WTC11 (cell line): ENCODE data around the gene DOCK1. TPM values are rescaled to one million over a fixed set of nuclear protein-coding genes. Genes with fewer than 3 reads are reported as not detected.
A peak's percentile ranks its signal among the peaks of the same experiment; 100 is the strongest.

ENCODE experiments used
- ATAC-seq: fragments of 200-7000 bp; cut with Tn5 transposase; 2 replicates; pipeline ENCODE4 v1.10.0; 2021; ENCODE audit warnings: mild to moderate bottlenecking, moderate library complexity
- CTCF ChIA-PET: fragments of 300-600 bp; sonication (Branson Sonifier 250); formaldehyde crosslinking; loops from one replicate; lab custom pipeline; 2021; ENCODE audit warnings: antibody characterized with exemption; lab: Charles Lee
- POLR2A ChIA-PET: fragments of 350-600 bp; sonication (Branson Sonifier 250); formaldehyde crosslinking; loops from one replicate; lab custom pipeline; 2021; ENCODE audit warnings: antibody characterized with exemption; lab: Charles Lee
- DNase-seq: peaks from one replicate; pipeline ENCODE4 v3.0.0; 2021; ENCODE audit warnings: low spot score
- H3K27ac Mint-ChIP-seq: 2 replicates; pipeline ENCODE4 v1.8.0; 2021; ENCODE audit warnings: mixed read lengths
- H3K27me3 Mint-ChIP-seq: 2 replicates; pipeline ENCODE4 v1.8.0; 2021; ENCODE audit warnings: low read depth, mild to moderate bottlenecking, moderate library complexity, mixed read lengths
- H3K36me3 Mint-ChIP-seq: 2 replicates; pipeline ENCODE4 v1.8.0; 2021; ENCODE audit warnings: mixed read lengths
- H3K4me1 Mint-ChIP-seq: 2 replicates; pipeline ENCODE4 v1.8.0; 2022; ENCODE audit warnings: mixed read lengths
- H3K4me3 Mint-ChIP-seq: 2 replicates; pipeline ENCODE4 v1.8.0; 2021; ENCODE audit warnings: mild to moderate bottlenecking, moderate library complexity, mixed read lengths
- H3K9me3 Mint-ChIP-seq: 2 replicates; pipeline ENCODE4 v1.8.0; 2021; ENCODE audit warnings: mixed read lengths
- ATF3 ChIP-seq: sonication (generic); formaldehyde crosslinking; conservative IDR thresholded peaks from 2 replicates; pipeline ENCODE4 v1.8.1; 2022; ENCODE audit warnings: mild to moderate bottlenecking, missing genetic modification reagents
- E2F1 ChIP-seq: sonication (generic); formaldehyde crosslinking; IDR thresholded peaks from 2 replicates; pipeline ENCODE4 v1.8.0; 2022; ENCODE audit warnings: mild to moderate bottlenecking, missing genetic modification reagents
- ELF4 ChIP-seq: sonication (generic); formaldehyde crosslinking; IDR thresholded peaks from 2 replicates; pipeline ENCODE4 v1.8.1; 2022; ENCODE audit warnings: low read depth, mild to moderate bottlenecking, moderate library complexity, missing genetic modification reagents
- ERG ChIP-seq: fragments of 250-450 bp; sonication (Bioruptor Pico); IDR thresholded peaks from 2 replicates; pipeline ENCODE4 v1.8.0; 2021; ENCODE audit warnings: mild to moderate bottlenecking
- FOXK1 ChIP-seq: sonication (generic); formaldehyde crosslinking; IDR thresholded peaks from 2 replicates; pipeline ENCODE4 v1.8.0; 2022; ENCODE audit warnings: mild to moderate bottlenecking, moderate library complexity, missing genetic modification reagents
- FOXP1 ChIP-seq: sonication (generic); formaldehyde crosslinking; IDR thresholded peaks from 2 replicates; pipeline ENCODE4 v1.8.0; 2022; ENCODE audit warnings: missing genetic modification reagents, mild to moderate bottlenecking, moderate library complexity, borderline replicate concordance
- JAZF1 ChIP-seq: fragments of 250-450 bp; sonication (Bioruptor Pico); IDR thresholded peaks from 2 replicates; pipeline ENCODE4 v1.9.0; 2021; ENCODE audit warnings: moderate library complexity, mild to moderate bottlenecking, inconsistent platforms
- MAX ChIP-seq: sonication (generic); formaldehyde crosslinking; IDR thresholded peaks from 2 replicates; pipeline ENCODE4 v1.8.0; 2022; ENCODE audit warnings: mild to moderate bottlenecking, missing genetic modification reagents
- MYBL2 ChIP-seq: sonication (generic); formaldehyde crosslinking; IDR thresholded peaks from 2 replicates; pipeline ENCODE4 v1.8.1; 2023; ENCODE audit warnings: mild to moderate bottlenecking, moderate library complexity, missing genetic modification reagents
- NFE2L1 ChIP-seq: sonication (generic); formaldehyde crosslinking; IDR thresholded peaks from 2 replicates; pipeline ENCODE4 v1.8.1; 2023; ENCODE audit warnings: missing genetic modification reagents
- NFYB ChIP-seq: sonication (generic); formaldehyde crosslinking; conservative IDR thresholded peaks from 2 replicates; pipeline ENCODE4 v1.8.0; 2022; ENCODE audit warnings: low read depth, missing genetic modification reagents
- PRRX2 ChIP-seq: fragments of 250-450 bp; sonication (Bioruptor Pico); IDR thresholded peaks from 2 replicates; pipeline ENCODE4 v1.8.0; 2021; ENCODE audit warnings: mild to moderate bottlenecking
- TCF7 ChIP-seq: sonication (generic); formaldehyde crosslinking; IDR thresholded peaks from 2 replicates; pipeline ENCODE4 v1.8.0; 2022; ENCODE audit warnings: mild to moderate bottlenecking, low read depth, missing genetic modification reagents, moderate library complexity
- USF1 ChIP-seq: sonication (generic); formaldehyde crosslinking; IDR thresholded peaks from 2 replicates; pipeline ENCODE4 v1.8.0; 2022; ENCODE audit warnings: mild to moderate bottlenecking, missing genetic modification reagents
- ZNF219 ChIP-seq: sonication (generic); formaldehyde crosslinking; IDR thresholded peaks from 2 replicates; pipeline ENCODE4 v1.8.0; 2023; ENCODE audit warnings: missing genetic modification reagents, mild to moderate bottlenecking, borderline replicate concordance
- ZNF396 ChIP-seq: fragments of 250-450 bp; sonication (Bioruptor Pico); IDR thresholded peaks from 2 replicates; pipeline ENCODE4 v1.8.0; 2021; ENCODE audit warnings: mild to moderate bottlenecking, moderate library complexity, borderline replicate concordance
- ZNF512 ChIP-seq: sonication (generic); formaldehyde crosslinking; IDR thresholded peaks from 2 replicates; pipeline ENCODE4 v1.8.1; 2022; ENCODE audit warnings: missing genetic modification reagents, borderline replicate concordance
- total RNA-seq: library from RNA; stranded (reverse); gene quantifications from 3 replicates; pipeline ENCODE4 v1.2.3, GENCODE V29; 2021
- TF ChIP-seq, protein P1 (sequence below): sonication (generic); formaldehyde crosslinking; IDR thresholded peaks from 2 replicates; pipeline ENCODE4 v1.8.1; 2022; ENCODE audit warnings: low read depth, mild to moderate bottlenecking, moderate library complexity, missing genetic modification reagents, borderline replicate concordance
- TF ChIP-seq, protein P2 (sequence below): fragments of 250-450 bp; sonication (Bioruptor Pico); IDR thresholded peaks from 2 replicates; pipeline ENCODE4 v1.9.0; 2021; ENCODE audit warnings: mild to moderate bottlenecking
- TF ChIP-seq, protein P3 (sequence below): sonication (generic); formaldehyde crosslinking; conservative IDR thresholded peaks from 2 replicates; pipeline ENCODE4 v1.8.1; 2023; ENCODE audit warnings: mild to moderate bottlenecking, low read depth, missing genetic modification reagents, moderate library complexity

Gene DOCK1
- total RNA-seq, 1 experiment from 2014 or later = 52.1 TPM

- no peak overlapping the region for H3K4me3 Mint-ChIP-seq
- TF ChIP-seq FOXP1 (CRISPR knock-in tag) (no peak), FOXK1 (CRISPR knock-in tag) (no peak), ATF3 (CRISPR knock-in tag) (no peak), ERG (CRISPR knock-in tag) (no peak), USF1 (CRISPR knock-in tag) (no peak), NFE2L1 (CRISPR knock-in tag) (no peak), MYBL2 (CRISPR knock-in tag) (no peak)
- TF ChIP-seq, protein P1, sequence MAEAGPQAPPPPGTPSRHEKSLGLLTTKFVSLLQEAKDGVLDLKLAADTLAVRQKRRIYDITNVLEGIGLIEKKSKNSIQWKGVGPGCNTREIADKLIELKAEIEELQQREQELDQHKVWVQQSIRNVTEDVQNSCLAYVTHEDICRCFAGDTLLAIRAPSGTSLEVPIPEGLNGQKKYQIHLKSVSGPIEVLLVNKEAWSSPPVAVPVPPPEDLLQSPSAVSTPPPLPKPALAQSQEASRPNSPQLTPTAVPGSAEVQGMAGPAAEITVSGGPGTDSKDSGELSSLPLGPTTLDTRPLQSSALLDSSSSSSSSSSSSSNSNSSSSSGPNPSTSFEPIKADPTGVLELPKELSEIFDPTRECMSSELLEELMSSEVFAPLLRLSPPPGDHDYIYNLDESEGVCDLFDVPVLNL (CRISPR knock-in tag) = no peak
- H3K27ac Mint-ChIP-seq = peak overlapping the region; percentile 43; the same call in 1 of the 2 replicates
- POLR2A ChIA-PET = interaction anchor here (0.7 kb wide), 1 partner anchor 93 kb away, joined by 5 read pairs; no protein-coding TSS in a partner anchor
- no peaks in the 10 kb centered on the region for H3K36me3 Mint-ChIP-seq
- CTCF ChIA-PET = no interaction called here
- ATAC-seq = no peak
- no peaks in the 10 kb centered on the region for H3K9me3 Mint-ChIP-seq
- no peak for DNase-seq
- H3K4me1 Mint-ChIP-seq = peaks cover 66% of the 10 kb centered on the region
- no peaks in the 10 kb centered on the region for H3K27me3 Mint-ChIP-seq
Measured at GRCh38 chr10:127148066-127148932, 243.1 kb downstream of the DOCK1 start.

- Mint-ChIP-seq H3K27ac (0 out of 2 replicates have a peak overlapping the region, but pooled peaks have one; percentile 40), H3K36me3 (no peaks in the 10 kb centered on the region), H3K9me3 (no peaks in the 10 kb centered on the region), H3K4me1 (peaks cover 70% of the 10 kb centered on the region), H3K27me3 (no peaks in the 10 kb centered on the region), H3K4me3 (no peak overlapping the region)
- DNase-seq = no peak
- ATAC-seq = no peak
- ChIA-PET CTCF (interaction anchor here (1.4 kb wide), 1 partner anchor 33 kb away, joined by 3 read pairs; no protein-coding TSS in a partner anchor), POLR2A (no interaction called here)
- TF ChIP-seq ZNF219 (CRISPR knock-in tag) (no peak), JAZF1 (CRISPR knock-in tag) (no peak), ELF4 (CRISPR knock-in tag) (no peak), NFYB (no peak), TCF7 (no peak), MAX (CRISPR knock-in tag) (no peak), ATF3 (CRISPR knock-in tag) (no peak), PRRX2 (CRISPR knock-in tag) (no peak), E2F1 (CRISPR knock-in tag) (no peak), ZNF512 (CRISPR knock-in tag) (no peak), ZNF396 (no peak)
- TF ChIP-seq, protein P2, sequence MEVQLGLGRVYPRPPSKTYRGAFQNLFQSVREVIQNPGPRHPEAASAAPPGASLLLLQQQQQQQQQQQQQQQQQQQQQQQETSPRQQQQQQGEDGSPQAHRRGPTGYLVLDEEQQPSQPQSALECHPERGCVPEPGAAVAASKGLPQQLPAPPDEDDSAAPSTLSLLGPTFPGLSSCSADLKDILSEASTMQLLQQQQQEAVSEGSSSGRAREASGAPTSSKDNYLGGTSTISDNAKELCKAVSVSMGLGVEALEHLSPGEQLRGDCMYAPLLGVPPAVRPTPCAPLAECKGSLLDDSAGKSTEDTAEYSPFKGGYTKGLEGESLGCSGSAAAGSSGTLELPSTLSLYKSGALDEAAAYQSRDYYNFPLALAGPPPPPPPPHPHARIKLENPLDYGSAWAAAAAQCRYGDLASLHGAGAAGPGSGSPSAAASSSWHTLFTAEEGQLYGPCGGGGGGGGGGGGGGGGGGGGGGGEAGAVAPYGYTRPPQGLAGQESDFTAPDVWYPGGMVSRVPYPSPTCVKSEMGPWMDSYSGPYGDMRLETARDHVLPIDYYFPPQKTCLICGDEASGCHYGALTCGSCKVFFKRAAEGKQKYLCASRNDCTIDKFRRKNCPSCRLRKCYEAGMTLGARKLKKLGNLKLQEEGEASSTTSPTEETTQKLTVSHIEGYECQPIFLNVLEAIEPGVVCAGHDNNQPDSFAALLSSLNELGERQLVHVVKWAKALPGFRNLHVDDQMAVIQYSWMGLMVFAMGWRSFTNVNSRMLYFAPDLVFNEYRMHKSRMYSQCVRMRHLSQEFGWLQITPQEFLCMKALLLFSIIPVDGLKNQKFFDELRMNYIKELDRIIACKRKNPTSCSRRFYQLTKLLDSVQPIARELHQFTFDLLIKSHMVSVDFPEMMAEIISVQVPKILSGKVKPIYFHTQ (CRISPR knock-in tag) = no peak
- TF ChIP-seq, protein P3, sequence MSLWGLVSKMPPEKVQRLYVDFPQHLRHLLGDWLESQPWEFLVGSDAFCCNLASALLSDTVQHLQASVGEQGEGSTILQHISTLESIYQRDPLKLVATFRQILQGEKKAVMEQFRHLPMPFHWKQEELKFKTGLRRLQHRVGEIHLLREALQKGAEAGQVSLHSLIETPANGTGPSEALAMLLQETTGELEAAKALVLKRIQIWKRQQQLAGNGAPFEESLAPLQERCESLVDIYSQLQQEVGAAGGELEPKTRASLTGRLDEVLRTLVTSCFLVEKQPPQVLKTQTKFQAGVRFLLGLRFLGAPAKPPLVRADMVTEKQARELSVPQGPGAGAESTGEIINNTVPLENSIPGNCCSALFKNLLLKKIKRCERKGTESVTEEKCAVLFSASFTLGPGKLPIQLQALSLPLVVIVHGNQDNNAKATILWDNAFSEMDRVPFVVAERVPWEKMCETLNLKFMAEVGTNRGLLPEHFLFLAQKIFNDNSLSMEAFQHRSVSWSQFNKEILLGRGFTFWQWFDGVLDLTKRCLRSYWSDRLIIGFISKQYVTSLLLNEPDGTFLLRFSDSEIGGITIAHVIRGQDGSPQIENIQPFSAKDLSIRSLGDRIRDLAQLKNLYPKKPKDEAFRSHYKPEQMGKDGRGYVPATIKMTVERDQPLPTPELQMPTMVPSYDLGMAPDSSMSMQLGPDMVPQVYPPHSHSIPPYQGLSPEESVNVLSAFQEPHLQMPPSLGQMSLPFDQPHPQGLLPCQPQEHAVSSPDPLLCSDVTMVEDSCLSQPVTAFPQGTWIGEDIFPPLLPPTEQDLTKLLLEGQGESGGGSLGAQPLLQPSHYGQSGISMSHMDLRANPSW (CRISPR knock-in tag) = no peak
Measured at GRCh38 chr10:127148933-127149220, 243.6 kb downstream of the DOCK1 start.
